T-cell (primary cell): Measurements from ENCODE around the gene FAP. TPM values are rescaled to one million over a fixed set of nuclear protein-coding genes. Genes with fewer than 3 reads are reported as not detected.

ENCODE experiments used
- ATAC-seq, 4 experiments: fragments of 200-7000 bp in 3 of 4; fragments of 150-1000 bp in 1 of 4; cut with Tn5 transposase; replicated peaks in 1 of 4; 1 replicate in 3 of 4; 2 replicates in 1 of 4; pipeline ENCODE4 v1.10.0; 2021; ENCODE audit warnings: moderate library complexity in 3 of 4, mild to moderate bottlenecking in 2 of 4, moderate number of reproducible peaks in 1 of 4
- CTCF ChIA-PET, 2 donors: fragments of 300-600 bp; sonication (Branson Sonifier 250); formaldehyde crosslinking; loops; one replicate each; lab custom pipeline; 2022; ENCODE audit warnings: antibody characterized with exemption in 2 of 2; lab: Charles Lee
- POLR2A ChIA-PET, 2 donors: fragments of 300-600 bp; sonication (Branson Sonifier 250); formaldehyde crosslinking; loops; one replicate each; lab custom pipeline; 2022; ENCODE audit warnings: antibody characterized with exemption in 2 of 2; lab: Charles Lee
- DNase-seq, 35 experiments: peaks; one replicate each; pipeline versions ENCODE4 v3.0.0 to v3.0.0-alpha.2; 2013 to 2023
- H3K27ac ChIP-seq: one replicate; pipeline ENCODE4 v1.5.1; 2013; ENCODE audit warnings: low read length
- H3K27me3 ChIP-seq, 2 experiments: replicated peaks in 1 of 2; 1 replicate in 1 of 2; 2 replicates in 1 of 2; pipeline versions ENCODE4 v1.6.1 to v1.7.0; 2013; ENCODE audit warnings: low read length in 1 of 2, mixed read lengths in 1 of 2; ENCODE audit not compliant: control insufficient read depth in 2 of 2, insufficient read depth in 2 of 2; ENCODE audit errors: extremely low read depth in 1 of 2
- H3K36me3 ChIP-seq, 2 donors: 1 replicate in 1 of 2; 2 replicates in 1 of 2; pipeline versions ENCODE4 v1.6.1 to v1.7.0; 2013; ENCODE audit warnings: low read length in 1 of 2; ENCODE audit not compliant: control insufficient read depth in 2 of 2, insufficient read depth in 1 of 2; ENCODE audit errors: extremely low read depth in 1 of 2
- H3K4me1 ChIP-seq, 2 experiments: 1 replicate in 1 of 2; 2 replicates in 1 of 2; pipeline versions ENCODE4 v1.6.1 to v1.7.0; 2013; ENCODE audit warnings: low read length in 2 of 2, mixed read lengths in 1 of 2; ENCODE audit not compliant: insufficient read depth in 2 of 2, control insufficient read depth in 1 of 2; ENCODE audit errors: extremely low read depth in 1 of 2
- H3K4me3 ChIP-seq, 2 donors: 1 replicate in 1 of 2; 2 replicates in 1 of 2; pipeline versions ENCODE4 v1.5.1 to v1.7.0; 2013; ENCODE audit warnings: mild to moderate bottlenecking in 2 of 2, low read length in 1 of 2, moderate library complexity in 1 of 2; ENCODE audit not compliant: control insufficient read depth in 1 of 2; ENCODE audit errors: extremely low read depth in 1 of 2
- H3K9me3 ChIP-seq: 2 replicates; pipeline ENCODE4 v1.7.0; 2013
- H3K27ac Mint-ChIP-seq, 2 donors: one replicate each; pipeline ENCODE4 v1.8.0; 2020 to 2021; ENCODE audit warnings: mild to moderate bottlenecking in 2 of 2, mixed read lengths in 2 of 2
- H3K27me3 Mint-ChIP-seq, 2 donors: one replicate each; pipeline ENCODE4 v1.8.0; 2021 to 2022; ENCODE audit warnings: mixed read lengths in 2 of 2
- H3K36me3 Mint-ChIP-seq: one replicate; pipeline ENCODE4 v1.8.0; 2021; ENCODE audit warnings: mixed read lengths
- H3K4me1 Mint-ChIP-seq, 3 donors: one replicate each; pipeline ENCODE4 v1.8.0; 2020 to 2022; ENCODE audit warnings: mixed read lengths in 3 of 3, mild to moderate bottlenecking in 1 of 3
- H3K4me3 Mint-ChIP-seq, 3 donors: one replicate each; pipeline ENCODE4 v1.8.0; 2020 to 2022; ENCODE audit warnings: mild to moderate bottlenecking in 3 of 3, mixed read lengths in 3 of 3, moderate library complexity in 3 of 3
- H3K9me3 Mint-ChIP-seq, 3 donors: one replicate each; pipeline ENCODE4 v1.8.0; 2020 to 2022; ENCODE audit warnings: mixed read lengths in 3 of 3
- whole genome bisulfite sequencing: methylation state at CpG from one replicate; pipeline ENCODE4 v1.1.5; 2013; ENCODE audit warnings: missing lambda C conversion rate; ENCODE audit not compliant: insufficient coverage; 5-methylcytosine and 5-hydroxymethylcytosine counted together
- total RNA-seq, 35 experiments: library from RNA in 6 of 35; stranded (reverse) in 6 of 35; fragments of 120-200 nt in 1 of 35; gene quantifications; one replicate each; pipeline versions ENCODE4 v1.2.1 to v1.2.4 and lab custom pipeline; 2013 to 2026

The FAP gene
- total RNA-seq, 5 donors from 2014 or later (not counting 1 experiment from before 2014, with no cell fraction given): 0.85 to 0.88 TPM; not detected in 3

DNA sequence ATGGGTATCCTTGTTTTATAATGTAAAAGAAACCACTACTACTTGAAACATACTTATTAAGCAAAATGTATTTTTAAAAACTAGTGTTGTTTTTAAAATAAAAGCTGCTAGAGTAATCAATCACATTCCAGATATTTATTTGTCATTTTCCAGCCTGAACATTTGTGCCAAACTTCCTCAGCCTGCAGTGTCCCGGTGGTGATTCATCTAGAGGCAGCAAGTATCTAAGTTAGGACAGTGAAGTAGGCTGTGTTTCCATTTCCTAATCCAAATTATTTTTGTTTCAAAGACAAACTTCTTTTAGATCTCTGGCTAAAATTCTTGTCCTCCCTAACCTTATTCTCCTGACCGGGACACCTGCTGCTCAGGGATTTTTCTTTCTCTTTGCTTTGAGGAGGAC is 78.4 kb downstream of the FAP start:
- ATAC-seq (no peak), DNase-seq (no peak)
- no peaks in the 10 kb centered on the region for H3K9me3 ChIP-seq
- Mint-ChIP-seq H3K27me3 (peaks cover 18 to 31% of the 10 kb centered on the region in 2 donors), H3K36me3 (no peaks in the 10 kb centered on the region), H3K27ac (no peak overlapping the region), H3K4me3 (no peak overlapping the region), H3K4me1 (no peaks in the 10 kb centered on the region), H3K9me3 (no peaks in the 10 kb centered on the region)
- H3K4me1 ChIP-seq: no peaks in the 10 kb centered on the region
- H3K27me3 ChIP-seq: peaks cover 0 to 3% of the 10 kb centered on the region in 2 experiments
- POLR2A ChIA-PET: no interaction called here
- CTCF ChIA-PET: no interaction called here
- WGBS: no CpG with 5 or more reads among the region's 2 CpGs
- H3K36me3 ChIP-seq: no peaks in the 10 kb centered on the region
- H3K4me3 ChIP-seq: no peak overlapping the region
- H3K27ac ChIP-seq: no peak overlapping the region

DNA sequence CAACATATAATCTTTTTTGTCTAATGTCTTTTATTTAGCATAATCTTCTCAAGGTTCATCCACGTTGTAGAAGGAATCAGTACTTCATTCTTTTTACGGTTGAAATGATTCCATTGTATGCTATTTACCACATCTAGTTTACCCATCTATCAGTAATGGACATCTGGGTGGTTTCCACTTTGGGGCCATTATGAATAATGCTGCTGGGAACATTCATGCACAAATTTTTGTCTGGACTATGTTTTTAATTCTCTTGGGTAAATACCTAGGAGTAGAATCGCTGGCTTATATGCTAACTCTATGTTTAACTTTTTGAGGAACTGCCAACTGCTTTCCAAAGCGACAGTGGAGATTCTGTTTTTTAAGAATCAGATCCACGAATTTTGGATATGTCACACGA is 83.8 kb downstream of the FAP start:
- Mint-ChIP-seq H3K27me3 (peaks cover 27 to 29% of the 10 kb centered on the region in 2 donors), H3K4me3 (no peak overlapping the region), H3K27ac (no peak overlapping the region), H3K9me3 (no peaks in the 10 kb centered on the region), H3K4me1 (no peaks in the 10 kb centered on the region), H3K36me3 (no peaks in the 10 kb centered on the region)
- no peaks in the 10 kb centered on the region for H3K4me1 ChIP-seq
- ATAC-seq (no peak), DNase-seq (no peak)
- no peaks in the 10 kb centered on the region for H3K36me3 ChIP-seq
- POLR2A ChIA-PET: no interaction called here
- no peaks in the 10 kb centered on the region for H3K9me3 ChIP-seq
- WGBS: 100% methylated on average over 1 of the region's 6 CpGs
- CTCF ChIA-PET: no interaction called here
- H3K27ac ChIP-seq: no peak overlapping the region
- no peak overlapping the region for H3K4me3 ChIP-seq
- peaks cover 0 to 6% of the 10 kb centered on the region in 2 experiments for H3K27me3 ChIP-seq

DNA sequence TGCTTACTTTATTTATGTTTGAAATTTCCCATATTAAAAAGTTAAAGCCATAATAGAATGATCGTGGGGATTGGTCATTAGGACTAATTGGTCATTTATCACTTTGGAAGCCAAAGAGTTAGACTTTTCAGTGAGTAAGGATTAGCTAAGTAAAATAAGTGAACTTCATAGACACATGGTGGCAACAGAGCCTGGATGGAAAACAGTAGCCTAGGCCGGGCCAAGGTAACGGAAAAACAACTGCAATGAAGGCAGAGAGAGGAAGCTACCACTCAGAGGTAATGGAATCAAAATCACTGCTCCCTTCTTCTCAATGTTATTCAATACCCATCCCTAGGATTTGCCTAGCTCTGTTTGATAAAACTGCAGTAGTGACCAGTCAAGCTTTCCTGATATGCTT is 87.1 kb downstream of the FAP start:
- Mint-ChIP-seq H3K4me3 (no peak overlapping the region), H3K36me3 (no peaks in the 10 kb centered on the region), H3K9me3 (no peaks in the 10 kb centered on the region), H3K27ac (no peak overlapping the region), H3K27me3 (peaks cover 35 to 38% of the 10 kb centered on the region in 2 donors), H3K4me1 (peaks cover 5 to 8% (median 6%) of the 10 kb centered on the region in 3 donors)
- DNase-seq (no peak), ATAC-seq (no peak)
- ChIA-PET CTCF (interaction anchor here (0.6 to 2.0 kb wide), 5 partner anchors 12 to 142 kb away, joined by 3 to 8 read pairs (median 4); no protein-coding TSS in a partner anchor), POLR2A (interaction anchor here in 1 of 2 donors (0.7 kb wide), 1 partner anchor 1618 kb away, joined by 3 read pairs; no protein-coding TSS in a partner anchor)
- no peaks in the 10 kb centered on the region for H3K9me3 ChIP-seq
- H3K4me1 ChIP-seq: no peaks in the 10 kb centered on the region
- no peak overlapping the region for H3K4me3 ChIP-seq
- WGBS: no CpG with 5 or more reads among the region's 3 CpGs
- no peak overlapping the region for H3K27ac ChIP-seq
- H3K36me3 ChIP-seq: no peaks in the 10 kb centered on the region
- peaks cover 0 to 3% of the 10 kb centered on the region in 2 experiments for H3K27me3 ChIP-seq

DNA sequence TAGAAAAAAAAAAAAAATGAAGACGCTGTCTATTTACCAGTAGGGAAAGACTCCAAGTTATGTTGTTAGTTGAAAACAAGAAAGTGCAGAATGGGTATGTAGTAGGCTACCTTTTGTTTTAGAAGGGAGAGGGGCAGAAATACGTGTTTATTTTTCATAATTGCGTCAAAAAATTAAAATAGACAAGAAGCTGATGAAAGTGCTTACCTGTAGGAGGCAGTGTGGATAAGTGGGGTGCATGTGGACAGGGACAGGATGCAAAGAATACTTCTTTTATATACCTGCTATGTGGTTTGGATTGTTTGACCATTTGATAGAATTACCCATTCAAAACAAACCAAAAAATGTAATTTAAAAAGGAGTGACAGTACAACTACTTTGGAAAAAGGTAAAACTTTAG is 88.2 kb downstream of the FAP start:
- H3K36me3 Mint-ChIP-seq: no peaks in the 10 kb centered on the region
- H3K27ac ChIP-seq: no peak overlapping the region
- H3K9me3 Mint-ChIP-seq: no peaks in the 10 kb centered on the region
- CTCF ChIA-PET: interaction anchor here (0.6 to 2.0 kb wide), 6 partner anchors 9 to 143 kb away, joined by 3 to 8 read pairs (median 4); no protein-coding TSS in a partner anchor
- peaks cover 32 to 38% of the 10 kb centered on the region in 2 donors for H3K27me3 Mint-ChIP-seq
- no peaks in the 10 kb centered on the region for H3K4me1 ChIP-seq
- 95% methylated on average over 3 of the region's 3 CpGs for WGBS
- peaks cover 0 to 3% of the 10 kb centered on the region in 2 experiments for H3K27me3 ChIP-seq
- ATAC-seq (no peak), DNase-seq (no peak)
- no peak overlapping the region for H3K4me3 ChIP-seq
- no peak overlapping the region for H3K27ac Mint-ChIP-seq
- no peaks in the 10 kb centered on the region for H3K36me3 ChIP-seq
- peaks cover 5 to 8% (median 6%) of the 10 kb centered on the region in 3 donors for H3K4me1 Mint-ChIP-seq
- H3K4me3 Mint-ChIP-seq: no peak overlapping the region
- no peaks in the 10 kb centered on the region for H3K9me3 ChIP-seq
- POLR2A ChIA-PET: interaction anchor here (0.6 kb wide), 2 partner anchors 14 to 1014 kb away, joined by 3 to 4 read pairs; no protein-coding TSS in a partner anchor

DNA sequence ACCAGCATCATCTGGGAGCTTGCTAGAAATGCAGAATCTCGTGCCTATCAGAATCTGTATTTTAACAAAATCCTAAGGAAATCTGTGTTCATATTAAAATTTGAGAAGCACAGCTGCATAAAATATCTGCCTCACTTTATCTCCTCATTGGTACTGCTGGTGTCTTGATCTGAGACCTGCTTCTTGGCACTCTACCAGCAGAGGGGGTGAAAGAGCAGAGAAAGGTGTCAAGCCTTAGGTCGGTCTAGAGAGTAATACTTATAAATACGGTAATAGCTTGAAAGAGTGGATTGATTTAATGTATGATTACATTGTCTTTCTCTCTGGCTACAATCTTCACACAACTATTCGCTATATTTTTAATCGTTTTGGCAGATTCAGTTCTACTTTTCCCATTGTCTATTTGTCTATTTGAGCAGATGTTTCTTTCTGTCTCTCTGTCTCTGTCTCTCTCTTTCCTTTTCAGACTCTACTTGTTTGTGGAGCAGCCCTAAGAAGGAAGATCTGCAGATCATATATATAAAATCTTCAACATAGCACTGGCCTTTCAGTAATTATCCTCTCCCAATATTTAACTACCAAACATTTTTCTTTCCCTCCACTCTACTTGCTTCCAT is 89.5 kb downstream of the FAP start:
- DNase-seq: peak; percentile 3 to 74 (median 45)
- no peaks in the 10 kb centered on the region for H3K9me3 ChIP-seq
- H3K36me3 Mint-ChIP-seq: no peaks in the 10 kb centered on the region
- no CpG with 5 or more reads among the region's 5 CpGs for WGBS
- H3K36me3 ChIP-seq: no peaks in the 10 kb centered on the region
- ChIA-PET POLR2A (no interaction called here), CTCF (interaction anchor here (0.6 to 2.6 kb wide), 14 partner anchors 9 to 1739 kb away, joined by 3 to 15 read pairs (median 4); no protein-coding TSS in a partner anchor)
- no peaks in the 10 kb centered on the region for H3K9me3 Mint-ChIP-seq
- H3K27me3 Mint-ChIP-seq: peaks cover 30 to 36% of the 10 kb centered on the region in 2 donors
- H3K27ac ChIP-seq: no peak overlapping the region
- H3K4me3 Mint-ChIP-seq: peak overlapping the region; percentile 4 to 34 (median 15)
- H3K4me1 ChIP-seq: no peaks in the 10 kb centered on the region
- peaks cover 0 to 3% of the 10 kb centered on the region in 2 experiments for H3K27me3 ChIP-seq
- no peak overlapping the region for H3K4me3 ChIP-seq
- H3K4me1 Mint-ChIP-seq: peaks cover 5 to 8% (median 6%) of the 10 kb centered on the region in 3 donors
- peak; percentile 83 to 97 (median 91) for ATAC-seq
- no peak overlapping the region for H3K27ac Mint-ChIP-seq

DNA sequence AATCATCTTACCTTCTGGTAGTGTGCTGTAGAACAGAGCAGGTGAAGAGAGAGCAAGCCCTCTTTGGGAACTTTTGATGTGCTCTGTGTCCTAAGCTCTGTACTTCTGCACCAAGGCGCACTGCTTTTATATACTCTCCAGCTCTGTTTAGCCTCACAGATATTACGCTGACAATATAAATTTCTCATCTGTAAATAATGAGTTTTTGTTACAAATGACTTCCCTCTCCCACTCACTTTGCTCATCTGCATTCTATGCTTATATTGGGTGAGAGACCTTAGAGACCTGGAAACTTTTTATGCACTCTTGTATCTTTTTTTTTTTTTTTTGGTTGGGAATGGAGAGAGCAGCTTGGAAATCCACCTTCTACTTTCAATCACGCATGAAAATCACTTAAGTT is 91.1 kb downstream of the FAP start, which contains the start of gene GCG:
Gene GCG (minus strand): TSS at position 101 of the 400 bp plus-strand sequence. CDS start 3,069 bp downstream, outside the sequence.
- H3K4me1 ChIP-seq: no peaks in the 10 kb centered on the region
- ChIA-PET CTCF (interaction anchor here (1.1 to 2.6 kb wide), 2 partner anchors 11 to 146 kb away, joined by 4 to 15 read pairs; no protein-coding TSS in a partner anchor), POLR2A (no interaction called here)
- no peak within 1 kb of the TSS for H3K27ac Mint-ChIP-seq
- no peaks in the 10 kb centered on the region for H3K9me3 ChIP-seq
- H3K4me3 Mint-ChIP-seq: no peak within 1 kb of the TSS
- no peak within 1 kb of the TSS for H3K27ac ChIP-seq
- no peak for DNase-seq
- peaks cover 0 to 3% of the 10 kb centered on the region in 2 experiments for H3K27me3 ChIP-seq
- no peak for ATAC-seq
- H3K4me3 ChIP-seq: no peak within 1 kb of the TSS
- H3K9me3 Mint-ChIP-seq: no peaks in the 10 kb centered on the region
- no peaks in the 10 kb centered on the region for H3K36me3 Mint-ChIP-seq
- peaks cover 5 to 8% (median 6%) of the 10 kb centered on the region in 3 donors for H3K4me1 Mint-ChIP-seq
- no peaks in the 10 kb centered on the region for H3K36me3 ChIP-seq
- WGBS: no CpG with 5 or more reads among the region's 3 CpGs
- peaks cover 39 to 45% of the 10 kb centered on the region in 2 donors for H3K27me3 Mint-ChIP-seq
